Measurements from ENCODE around the gene RXFP4. TPM values are rescaled to one million over a fixed set of nuclear protein-coding genes. Genes with fewer than 3 reads are reported as not detected.
A peak's percentile ranks its signal among the peaks of the same experiment; 100 is the strongest.

RXFP4 gene, protein sequence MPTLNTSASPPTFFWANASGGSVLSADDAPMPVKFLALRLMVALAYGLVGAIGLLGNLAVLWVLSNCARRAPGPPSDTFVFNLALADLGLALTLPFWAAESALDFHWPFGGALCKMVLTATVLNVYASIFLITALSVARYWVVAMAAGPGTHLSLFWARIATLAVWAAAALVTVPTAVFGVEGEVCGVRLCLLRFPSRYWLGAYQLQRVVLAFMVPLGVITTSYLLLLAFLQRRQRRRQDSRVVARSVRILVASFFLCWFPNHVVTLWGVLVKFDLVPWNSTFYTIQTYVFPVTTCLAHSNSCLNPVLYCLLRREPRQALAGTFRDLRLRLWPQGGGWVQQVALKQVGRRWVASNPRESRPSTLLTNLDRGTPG
- not detected in 2 replicates for total RNA-seq (2014; rRNA removed; shearing (Covaris generic))

DNA sequence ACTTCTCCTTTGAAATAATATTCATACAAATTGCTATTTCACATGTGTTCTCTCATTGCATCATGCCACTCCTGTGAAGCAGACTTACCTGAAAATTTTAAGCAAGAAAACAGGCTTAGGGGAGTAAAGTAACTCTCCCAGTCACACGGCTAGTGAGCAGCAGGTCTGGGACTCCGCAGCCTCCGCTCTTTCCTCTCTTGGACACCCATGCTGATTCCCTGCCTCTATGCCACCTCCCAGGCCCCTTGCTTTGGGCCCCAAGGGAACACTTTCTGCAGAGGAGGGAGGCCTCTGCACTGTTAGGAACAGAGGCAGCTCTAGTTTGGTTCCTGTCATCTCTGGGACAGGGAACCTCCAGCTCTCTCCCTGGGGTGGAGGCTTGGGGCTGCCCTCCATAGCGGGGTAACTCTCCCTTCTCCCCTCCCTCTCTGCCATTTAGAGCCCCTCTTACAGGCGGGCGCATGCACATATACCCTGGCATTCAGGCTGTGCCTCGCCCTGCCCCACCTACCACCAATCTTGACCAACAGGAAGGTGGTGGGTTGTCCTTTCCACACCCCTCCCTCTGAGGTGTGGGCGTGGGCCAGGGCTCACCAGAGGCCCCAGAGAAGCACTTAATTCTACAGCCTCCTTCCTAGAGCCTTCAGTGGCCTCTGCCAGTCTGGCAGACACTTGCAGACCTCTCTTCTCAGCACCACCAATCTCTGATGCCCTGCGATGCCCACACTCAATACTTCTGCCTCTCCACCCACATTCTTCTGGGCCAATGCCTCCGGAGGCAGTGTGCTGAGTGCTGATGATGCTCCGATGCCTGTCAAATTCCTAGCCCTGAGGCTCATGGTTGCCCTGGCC is at the start of gene RXFP4:
Gene RXFP4 (plus strand): TSS at position 646 of the 852 bp plus-strand sequence. CDS start 72 bp downstream, at position 718.

DNA sequence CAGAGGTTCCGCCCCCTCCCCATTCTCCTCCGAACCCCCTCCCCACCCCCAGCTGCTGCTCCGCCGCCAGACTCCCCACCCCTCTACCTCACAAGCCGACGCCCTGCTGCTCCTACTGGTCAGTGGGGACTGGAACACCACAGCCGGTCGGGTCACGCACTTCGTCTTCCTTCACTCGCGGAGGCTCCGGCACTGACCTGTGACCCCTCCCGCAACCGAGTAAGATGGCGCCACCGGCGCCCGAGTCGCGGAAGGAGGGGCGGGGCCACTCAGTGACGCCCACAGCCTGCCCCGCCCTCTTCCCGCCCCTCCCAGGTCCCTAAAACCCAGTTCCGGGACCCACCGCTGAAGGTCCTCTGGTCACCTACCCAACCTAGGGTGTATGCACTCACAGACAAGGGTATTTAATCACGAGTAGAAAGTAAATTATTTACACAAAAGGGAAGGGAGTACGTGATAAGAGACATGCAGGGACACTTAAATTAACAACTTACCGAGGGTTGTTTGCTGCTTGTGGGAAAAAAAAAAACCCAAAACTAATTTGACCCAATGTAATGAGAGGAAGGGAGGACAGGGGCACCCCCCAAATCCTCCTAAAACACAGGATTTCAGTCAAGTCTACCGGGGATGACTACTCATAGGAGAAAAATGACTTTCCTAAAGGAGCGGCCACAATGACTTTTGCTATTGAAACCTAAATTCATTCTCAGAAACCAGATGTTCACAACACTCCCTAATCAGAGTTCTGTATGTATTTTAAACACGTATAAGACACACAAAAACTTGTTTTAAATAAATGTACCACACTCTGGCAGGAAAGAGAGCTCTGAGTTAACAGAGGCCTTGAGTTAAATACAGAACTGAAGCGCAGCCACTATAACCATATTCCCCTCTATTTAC is 30.0 kb upstream of the RXFP4 start, which contains the start of gene RIT1:
Gene RIT1 (minus strand): TSS at position 194 of the 900 bp plus-strand sequence. CDS start 588 bp downstream, outside the sequence.

DNA sequence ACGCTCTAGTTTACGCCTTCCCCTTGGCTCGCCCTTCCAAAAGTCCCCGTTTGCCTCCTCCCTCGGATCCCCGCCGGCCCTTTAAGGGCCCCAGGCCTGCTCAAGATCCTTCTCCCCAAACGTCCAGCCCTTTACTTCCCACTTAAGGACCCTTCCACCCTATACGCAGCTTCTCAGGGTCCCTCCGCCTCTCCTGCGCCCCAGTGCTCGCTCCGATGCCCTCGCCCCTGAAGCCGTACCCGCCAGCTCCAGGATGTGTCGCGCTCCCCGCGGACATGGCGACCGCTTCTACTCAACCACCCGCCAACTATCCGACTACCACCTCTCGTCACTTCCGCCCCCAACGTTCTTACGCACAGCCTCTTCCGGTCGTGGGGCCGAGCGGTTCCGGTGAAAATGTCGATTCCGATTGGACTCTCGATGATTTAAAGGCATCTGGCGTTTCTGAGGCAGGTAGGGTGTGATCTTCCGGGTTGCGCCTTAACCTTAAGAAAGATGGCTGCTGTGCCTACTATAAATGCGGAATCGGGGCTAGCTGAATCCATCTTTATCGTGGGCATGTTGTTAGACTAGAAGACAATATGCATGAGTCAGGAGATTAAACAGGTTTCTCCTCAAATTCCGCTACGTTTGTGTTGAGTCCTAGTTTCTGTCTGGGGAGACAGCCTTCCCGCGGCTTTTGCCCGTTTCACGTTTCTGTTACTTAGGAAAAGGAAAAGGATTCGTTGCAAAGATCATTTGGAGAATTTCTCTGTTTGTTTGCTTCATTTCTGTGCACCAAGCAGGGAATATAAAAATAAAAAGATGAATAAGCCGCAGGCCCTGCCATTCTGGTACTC is 7.1 kb upstream of the RXFP4 start, which contains the start of gene KHDC4:
Gene KHDC4 (minus strand): TSS at position 317 of the 839 bp plus-strand sequence. CDS start 40 bp downstream, at position 277.

DNA sequence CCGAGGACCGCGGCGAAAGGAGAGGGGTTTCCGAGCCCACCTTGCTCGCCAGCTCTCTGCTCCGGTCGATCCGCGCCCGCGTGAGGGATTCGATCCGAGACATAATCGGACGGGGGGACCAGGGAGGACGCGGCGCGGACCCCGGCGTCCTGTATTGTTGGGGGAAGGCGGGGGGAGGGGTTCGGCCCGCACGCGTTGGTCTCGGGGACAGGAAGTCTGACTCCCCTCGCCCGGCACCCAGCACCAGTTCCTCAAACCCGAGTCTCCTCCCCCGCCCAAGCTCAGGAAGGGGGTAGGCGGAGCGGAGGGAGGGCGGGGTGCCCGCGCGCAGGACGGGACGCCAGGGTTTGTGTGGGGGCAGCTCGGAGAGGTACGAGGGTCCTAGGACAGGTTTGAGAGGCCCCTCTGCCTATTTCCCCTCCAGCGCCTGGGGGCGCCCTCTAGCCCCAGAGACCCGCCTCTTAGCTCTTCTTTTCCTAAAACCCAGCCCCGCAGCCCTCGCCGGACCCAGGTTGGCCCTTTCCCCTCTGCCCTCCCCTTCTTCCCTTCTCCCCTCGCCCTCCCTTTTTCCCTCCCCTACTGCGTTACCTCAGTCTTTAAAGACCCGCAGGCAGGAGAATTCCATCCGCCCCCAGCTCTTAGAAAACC is 37.0 kb downstream of the RXFP4 start, which contains the start of gene ARHGEF2:
Gene ARHGEF2 (minus strand): TSS at position 223 of the 648 bp plus-strand sequence. CDS start 120 bp downstream, at position 103.

Small RNAs within 50 kb of the gene (small RNA-seq; reads per million reads assigned to genes)
- gene MIR6738 (not detected), gene RF00015 (not detected), gene SCARNA4 (not detected), gene SNORA80E (16.3 reads per million, percentile 91 among the genes with 10 or more reads in this experiment)

Other genes starting within 250 kb of the RXFP4 start
- gene GON4L, start 84.4 kb upstream of the RXFP4 start, total RNA-seq (2014; rRNA removed; shearing (Covaris generic)), result 32.1 and 35.3 TPM in 2 replicates
- 18.9 and 20.1 TPM in 2 replicates for gene SYT11, start 82.1 kb upstream of the RXFP4 start, total RNA-seq (2014; rRNA removed; shearing (Covaris generic))
- 19.9 and 22.4 TPM in 2 replicates for gene RIT1, start 30.3 kb upstream of the RXFP4 start, total RNA-seq (2014; rRNA removed; shearing (Covaris generic))
- gene KHDC4, start 7.2 kb upstream of the RXFP4 start, total RNA-seq (2014; rRNA removed; shearing (Covaris generic)), result 72.3 and 110 TPM in 2 replicates
- gene ARHGEF2, start 36.9 kb downstream of the RXFP4 start, total RNA-seq (2014; rRNA removed; shearing (Covaris generic)), result 548 and 632 TPM in 2 replicates
- 411 and 444 TPM in 2 replicates for gene SSR2, start 79.3 kb downstream of the RXFP4 start, total RNA-seq (2014; rRNA removed; shearing (Covaris generic))
- gene UBQLN4, start 112.2 kb downstream of the RXFP4 start, total RNA-seq (2014; rRNA removed; shearing (Covaris generic)), result 35.8 and 38.4 TPM in 2 replicates
- 104 and 106 TPM in 2 replicates for gene LAMTOR2, start 113.1 kb downstream of the RXFP4 start, total RNA-seq (2014; rRNA removed; shearing (Covaris generic))
- gene RAB25, start 119.5 kb downstream of the RXFP4 start, total RNA-seq (2014; rRNA removed; shearing (Covaris generic)), result not detected in 2 replicates
- 6.8 and 11.9 TPM in 2 replicates for gene MEX3A, start 140.8 kb downstream of the RXFP4 start, total RNA-seq (2014; rRNA removed; shearing (Covaris generic))
- 1,986 and 2,053 TPM in 2 replicates for gene LMNA, start 173.1 kb downstream of the RXFP4 start, total RNA-seq (2014; rRNA removed; shearing (Covaris generic))
- 0.11 and 0.29 TPM in 2 replicates for gene SEMA4A, start 211.9 kb downstream of the RXFP4 start, total RNA-seq (2014; rRNA removed; shearing (Covaris generic))

Measured in A375 (cell line).